Memory B cell (primary cell): ENCODE data around the gene SLC51B.
"Not testable (repeated sequence)": the region's sequence is repeated elsewhere in the genome, so short reads cannot be mapped to it uniquely, and the experiment has no call there.

Experiments
- ATAC-seq: fragments of 150-1000 bp; cut with Tn5 transposase; 2 replicates; pipeline ENCODE4 v1.10.0; 2021; ENCODE audit warnings: low read depth, mild to moderate bottlenecking, moderate library complexity
- DNase-seq, 2 donors: peaks; one replicate each; pipeline ENCODE4 v3.0.0; 2022; ENCODE audit warnings: low spot score in 2 of 2
- H3K27ac Mint-ChIP-seq: one replicate; pipeline ENCODE4 v1.8.0; 2022; ENCODE audit warnings: mild to moderate bottlenecking, moderate library complexity, mixed read lengths
- H3K27me3 Mint-ChIP-seq: one replicate; pipeline ENCODE4 v1.8.0; 2022; ENCODE audit warnings: mixed read lengths
- H3K36me3 Mint-ChIP-seq: one replicate; pipeline ENCODE4 v1.8.0; 2022; ENCODE audit warnings: mild to moderate bottlenecking, mixed read lengths
- H3K4me1 Mint-ChIP-seq: one replicate; pipeline ENCODE4 v1.8.0; 2022; ENCODE audit warnings: mixed read lengths
- H3K4me3 Mint-ChIP-seq: one replicate; pipeline ENCODE4 v1.8.0; 2022; ENCODE audit warnings: mild to moderate bottlenecking, moderate library complexity, mixed read lengths
- H3K9me3 Mint-ChIP-seq: one replicate; pipeline ENCODE4 v1.8.0; 2022; ENCODE audit warnings: mixed read lengths

The SLC51B gene

DNA sequence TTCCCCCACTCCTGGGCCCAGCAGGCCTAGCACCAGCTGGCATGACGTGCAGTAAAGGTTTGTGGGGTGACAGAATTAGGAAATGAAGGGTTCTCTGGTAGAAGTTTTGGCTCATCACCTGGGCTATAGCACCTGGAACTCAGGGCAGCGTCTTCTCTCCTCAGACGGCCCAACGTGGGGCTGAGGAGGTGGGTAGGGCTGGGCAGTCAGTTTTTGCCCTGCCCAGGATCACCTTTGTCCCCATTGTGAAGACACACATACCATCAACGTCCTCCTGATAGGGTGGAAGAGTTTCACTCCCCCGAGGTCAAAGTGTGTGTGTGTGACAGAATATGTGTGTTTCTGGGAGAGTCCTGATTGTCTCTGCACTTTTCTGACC lies 43.4 kb downstream of the SLC51B start:
- H3K27ac Mint-ChIP-seq = no peak overlapping the region
- H3K4me1 Mint-ChIP-seq = peaks cover 2% of the 10 kb centered on the region
- ATAC-seq = no peak
- no peaks in the 10 kb centered on the region for H3K9me3 Mint-ChIP-seq
- H3K4me3 Mint-ChIP-seq = no peak overlapping the region
- DNase-seq = no peak
- H3K36me3 Mint-ChIP-seq = no peaks in the 10 kb centered on the region
- H3K27me3 Mint-ChIP-seq = peaks cover 13% of the 10 kb centered on the region

DNA sequence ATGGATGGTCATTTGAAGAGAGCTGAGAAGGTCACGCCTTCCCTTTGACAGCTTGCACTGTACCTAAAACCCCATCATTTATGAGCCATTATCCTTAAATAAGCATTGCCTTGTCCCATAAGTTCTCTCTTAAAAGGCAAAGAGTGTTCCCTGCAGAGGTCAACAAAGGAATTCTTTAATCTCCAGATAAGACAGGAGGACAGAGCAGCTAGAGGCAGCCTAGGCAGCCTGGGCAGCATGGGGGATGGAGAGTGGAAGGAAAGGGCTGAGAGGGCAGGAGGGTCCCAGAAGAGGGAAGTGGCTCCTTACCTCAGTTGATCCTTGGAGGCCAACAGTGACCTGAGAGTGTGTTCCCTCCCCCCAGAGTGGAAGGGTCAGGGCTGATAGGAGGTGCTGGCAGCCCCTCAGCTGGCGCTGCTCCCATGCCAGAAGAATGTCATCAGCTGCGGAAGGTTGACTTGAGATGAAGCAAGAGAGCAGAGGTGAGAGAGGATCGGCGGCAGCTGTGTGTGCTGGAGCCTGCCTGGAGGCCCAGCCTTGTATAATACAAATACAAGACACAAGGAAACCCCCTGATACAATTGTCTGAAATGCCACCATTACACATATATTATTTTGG lies 44.1 kb downstream of the SLC51B start:
- no peaks in the 10 kb centered on the region for H3K9me3 Mint-ChIP-seq
- no peak for ATAC-seq
- peaks cover 2% of the 10 kb centered on the region for H3K4me1 Mint-ChIP-seq
- H3K4me3 Mint-ChIP-seq = no peak overlapping the region
- peaks cover 7% of the 10 kb centered on the region for H3K27me3 Mint-ChIP-seq
- no peak overlapping the region for H3K27ac Mint-ChIP-seq
- no peaks in the 10 kb centered on the region for H3K36me3 Mint-ChIP-seq
- no peak for DNase-seq

DNA sequence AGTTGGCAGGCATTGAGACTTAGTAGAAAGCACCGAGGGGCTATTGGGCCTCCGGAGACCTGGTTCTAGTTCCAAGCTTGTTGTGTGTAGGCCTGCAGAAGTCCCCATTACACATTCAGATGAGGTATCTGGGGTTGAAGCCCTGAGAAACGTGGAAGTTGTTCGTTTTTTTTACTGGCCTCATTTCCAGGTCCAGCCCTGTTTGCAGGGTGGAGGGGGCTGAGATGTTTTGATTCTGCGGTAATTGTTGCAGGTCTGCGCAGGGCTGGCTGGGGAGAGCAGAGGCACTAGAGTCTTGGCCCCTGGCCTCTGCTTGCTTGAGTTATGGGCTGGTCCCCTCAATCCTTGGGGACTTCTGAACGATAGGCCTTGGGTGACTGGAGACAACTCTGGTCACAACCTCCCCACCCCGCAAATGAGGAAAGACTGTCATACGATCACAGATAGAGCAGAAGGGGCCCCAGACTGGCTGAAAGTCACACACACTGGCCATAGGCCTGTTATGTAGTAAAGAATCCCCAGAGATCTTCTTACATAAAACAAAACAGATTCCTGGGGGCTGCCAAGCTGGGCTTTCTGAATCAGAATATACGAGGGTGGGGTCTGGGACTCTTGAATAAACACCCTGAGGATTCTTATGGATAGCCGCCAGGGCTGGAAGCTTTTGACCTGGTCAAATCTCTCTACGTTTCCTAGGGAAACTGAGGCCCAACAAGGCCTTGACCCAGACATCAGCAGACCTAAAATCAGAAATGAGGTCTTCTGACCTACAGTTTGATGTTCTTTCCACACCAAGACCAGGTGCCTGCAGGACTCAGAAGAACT lies 47.0 kb downstream of the SLC51B start:
- peaks cover 2% of the 10 kb centered on the region for H3K4me1 Mint-ChIP-seq
- no peak overlapping the region for H3K27ac Mint-ChIP-seq
- no peak for ATAC-seq
- no peaks in the 10 kb centered on the region for H3K9me3 Mint-ChIP-seq
- H3K36me3 Mint-ChIP-seq = no peaks in the 10 kb centered on the region
- H3K4me3 Mint-ChIP-seq = no peak overlapping the region
- DNase-seq = no peak
- H3K27me3 Mint-ChIP-seq = no peaks in the 10 kb centered on the region

DNA sequence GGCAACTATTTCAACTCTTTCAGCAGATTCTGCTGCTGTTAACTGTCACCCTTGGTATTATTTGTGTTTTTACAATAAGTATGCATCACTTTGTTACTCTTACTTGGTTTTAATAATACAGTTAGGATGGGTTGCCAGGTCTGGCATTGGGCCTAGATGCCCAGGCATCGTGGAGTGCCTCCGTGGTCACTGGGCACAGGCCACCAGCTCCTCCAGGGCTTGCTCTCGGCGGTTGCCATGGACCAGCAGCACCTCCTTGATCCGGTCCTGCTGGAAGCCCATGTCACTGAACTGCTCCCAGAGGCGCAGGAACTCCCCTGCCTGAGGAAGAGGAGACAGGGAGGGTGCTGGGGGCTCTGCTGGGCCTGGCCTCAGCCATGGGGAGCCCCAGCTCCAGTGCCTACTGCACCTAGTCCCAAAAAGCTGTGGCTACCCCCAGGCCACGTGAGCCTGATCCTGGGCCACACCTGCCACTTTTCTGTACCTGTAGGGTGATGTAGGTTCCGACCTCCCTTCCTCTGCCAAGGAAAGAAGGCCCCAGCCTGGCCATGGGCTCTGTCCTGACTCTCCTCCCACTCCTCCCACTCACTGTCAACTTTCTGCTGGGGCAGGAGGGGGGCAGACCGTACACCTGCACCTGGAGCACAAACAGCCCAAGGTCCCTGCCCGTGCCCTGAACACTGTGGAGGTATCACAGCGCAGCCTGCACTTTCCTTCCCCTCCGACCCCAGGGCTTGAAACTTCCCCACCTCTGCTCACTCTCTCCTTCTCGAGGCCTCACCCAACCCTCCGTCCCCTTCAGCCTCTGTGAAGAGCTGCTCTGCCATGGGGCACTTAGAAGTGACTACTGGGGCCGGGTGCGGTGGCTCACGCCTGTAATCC lies 48.0 kb downstream of the SLC51B start:
- peaks cover 3% of the 10 kb centered on the region for H3K36me3 Mint-ChIP-seq
- no peak overlapping the region for H3K4me3 Mint-ChIP-seq
- ATAC-seq (no peak), DNase-seq (no peak)
- H3K4me1 Mint-ChIP-seq = no peaks in the 10 kb centered on the region
- H3K27ac Mint-ChIP-seq = no peak overlapping the region
- H3K27me3 Mint-ChIP-seq = no peaks in the 10 kb centered on the region
- no peaks in the 10 kb centered on the region for H3K9me3 Mint-ChIP-seq

DNA sequence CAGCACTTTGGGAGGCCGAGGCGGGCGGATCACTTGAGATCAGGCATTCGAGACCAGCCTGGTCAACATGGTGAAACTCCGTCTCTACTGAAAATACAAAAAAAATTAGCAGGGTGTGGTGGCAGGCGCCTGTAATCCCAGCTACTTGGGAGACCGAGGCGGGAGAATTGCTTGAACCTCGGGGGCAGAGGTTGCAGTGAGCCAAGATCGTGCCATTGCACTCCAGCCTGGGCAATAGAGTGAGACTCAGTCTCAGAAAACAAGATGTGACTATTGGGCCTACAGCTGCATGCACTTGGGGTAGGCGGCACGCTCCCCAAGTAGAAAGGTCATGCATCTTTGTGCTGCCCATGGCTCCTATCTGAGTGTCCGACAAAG lies 48.6 kb downstream of the SLC51B start:
- not testable (repeated sequence) for H3K27me3 Mint-ChIP-seq, H3K36me3 Mint-ChIP-seq, DNase-seq, H3K4me1 Mint-ChIP-seq, H3K4me3 Mint-ChIP-seq, H3K27ac Mint-ChIP-seq, H3K9me3 Mint-ChIP-seq, ATAC-seq

DNA sequence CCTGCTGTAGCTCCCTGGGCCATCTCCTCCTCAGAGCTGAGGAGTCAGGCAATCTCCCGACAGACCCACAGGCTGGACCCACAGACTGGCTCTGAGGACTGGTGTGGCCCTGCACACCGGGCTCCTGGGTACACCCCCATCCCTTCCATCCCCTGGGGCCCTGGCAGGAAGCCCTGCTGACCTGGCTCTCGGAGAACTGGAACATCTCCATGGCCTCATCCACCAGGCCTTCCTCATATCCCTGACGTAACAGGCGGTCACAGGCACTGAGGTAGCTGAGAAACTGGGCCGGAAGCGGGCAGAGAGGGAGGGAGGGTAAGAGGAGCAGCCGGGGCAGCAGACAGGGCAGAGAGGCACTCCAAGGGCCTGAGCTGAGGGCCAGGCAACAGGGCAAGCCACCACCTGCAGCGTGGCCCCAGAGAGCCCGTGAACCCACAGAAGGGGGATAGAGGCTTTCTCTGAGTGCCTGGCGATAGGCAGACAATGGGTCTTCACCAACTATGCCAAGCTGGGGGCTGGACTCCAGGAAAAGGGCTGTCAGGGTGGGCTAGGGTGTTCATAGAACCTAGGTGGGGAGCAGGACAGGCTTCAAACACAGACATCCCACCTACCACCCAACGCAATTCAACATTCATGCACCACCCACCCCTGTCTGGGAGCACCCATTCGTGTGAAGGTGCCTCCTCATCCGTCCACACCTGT lies 49.3 kb downstream of the SLC51B start:
- Mint-ChIP-seq H3K9me3 (no peaks in the 10 kb centered on the region), H3K27me3 (no peaks in the 10 kb centered on the region), H3K4me1 (no peaks in the 10 kb centered on the region), H3K27ac (no peak overlapping the region), H3K4me3 (no peak overlapping the region), H3K36me3 (peaks cover 13% of the 10 kb centered on the region)
- ATAC-seq (no peak), DNase-seq (no peak)

DNA sequence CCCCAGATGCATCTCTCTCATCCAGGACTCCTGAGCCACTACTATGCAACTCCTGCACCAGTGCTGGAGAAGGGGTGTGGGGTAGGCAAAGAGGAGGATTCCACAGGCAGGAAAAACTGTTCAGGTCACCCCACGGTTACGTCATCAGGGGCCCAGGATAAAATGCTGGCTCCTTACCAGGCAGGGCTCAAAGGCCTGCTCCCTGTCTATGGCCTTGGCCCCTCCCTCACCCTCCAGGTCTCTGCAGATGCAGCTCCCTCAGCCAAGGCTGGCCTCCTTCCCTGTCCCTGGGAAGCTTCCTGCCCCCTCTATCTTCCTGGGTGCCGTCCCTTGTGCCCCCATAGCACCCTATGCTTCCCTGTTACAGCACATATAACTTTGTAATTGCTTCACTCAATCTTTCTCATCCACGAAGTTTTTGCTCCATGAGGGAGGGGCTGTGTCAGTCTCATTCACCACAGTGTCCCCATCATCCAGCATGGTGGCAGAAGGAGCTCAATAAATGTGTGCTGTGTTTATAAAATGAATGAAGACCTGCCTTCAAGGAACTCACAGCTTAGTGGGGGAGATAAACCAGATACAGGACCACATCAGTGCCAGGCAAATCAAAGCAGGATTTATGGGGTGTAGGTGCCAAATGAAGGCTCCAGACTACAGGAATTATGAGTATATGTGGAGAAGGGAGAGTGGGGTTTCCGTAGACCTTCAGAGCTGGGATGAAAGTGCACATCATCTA lies 50.0 kb downstream of the SLC51B start:
- H3K9me3 Mint-ChIP-seq = no peaks in the 10 kb centered on the region
- H3K27me3 Mint-ChIP-seq = no peaks in the 10 kb centered on the region
- ATAC-seq (no peak), DNase-seq (no peak)
- peaks cover 15% of the 10 kb centered on the region for H3K36me3 Mint-ChIP-seq
- H3K27ac Mint-ChIP-seq = peak overlapping the region; percentile 17
- H3K4me1 Mint-ChIP-seq = no peaks in the 10 kb centered on the region
- no peak overlapping the region for H3K4me3 Mint-ChIP-seq

DNA sequence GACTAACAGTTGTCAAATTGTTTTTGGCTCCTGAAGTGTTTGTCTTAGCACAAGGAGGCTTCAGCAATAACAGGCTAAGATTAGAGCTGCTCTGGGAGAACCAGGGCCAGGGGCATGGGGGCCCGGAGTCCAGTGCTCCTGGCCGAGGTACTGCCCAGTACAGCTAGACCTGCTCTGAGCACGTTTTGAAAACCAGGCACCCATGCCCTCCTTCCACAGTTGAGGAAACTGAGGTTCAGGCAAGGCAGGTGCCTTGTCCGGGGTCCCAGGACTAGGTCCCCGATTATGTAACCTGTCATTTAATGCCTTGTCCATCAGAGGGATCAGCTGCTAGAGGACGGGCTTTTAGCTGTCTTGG lies 50.5 kb downstream of the SLC51B start:
- no peaks in the 10 kb centered on the region for H3K9me3 Mint-ChIP-seq
- DNase-seq (no peak), ATAC-seq (no peak)
- no peak overlapping the region for H3K4me3 Mint-ChIP-seq
- H3K4me1 Mint-ChIP-seq = no peaks in the 10 kb centered on the region
- H3K27me3 Mint-ChIP-seq = no peaks in the 10 kb centered on the region
- H3K36me3 Mint-ChIP-seq = peaks cover 18% of the 10 kb centered on the region
- H3K27ac Mint-ChIP-seq = no peak overlapping the region

DNA sequence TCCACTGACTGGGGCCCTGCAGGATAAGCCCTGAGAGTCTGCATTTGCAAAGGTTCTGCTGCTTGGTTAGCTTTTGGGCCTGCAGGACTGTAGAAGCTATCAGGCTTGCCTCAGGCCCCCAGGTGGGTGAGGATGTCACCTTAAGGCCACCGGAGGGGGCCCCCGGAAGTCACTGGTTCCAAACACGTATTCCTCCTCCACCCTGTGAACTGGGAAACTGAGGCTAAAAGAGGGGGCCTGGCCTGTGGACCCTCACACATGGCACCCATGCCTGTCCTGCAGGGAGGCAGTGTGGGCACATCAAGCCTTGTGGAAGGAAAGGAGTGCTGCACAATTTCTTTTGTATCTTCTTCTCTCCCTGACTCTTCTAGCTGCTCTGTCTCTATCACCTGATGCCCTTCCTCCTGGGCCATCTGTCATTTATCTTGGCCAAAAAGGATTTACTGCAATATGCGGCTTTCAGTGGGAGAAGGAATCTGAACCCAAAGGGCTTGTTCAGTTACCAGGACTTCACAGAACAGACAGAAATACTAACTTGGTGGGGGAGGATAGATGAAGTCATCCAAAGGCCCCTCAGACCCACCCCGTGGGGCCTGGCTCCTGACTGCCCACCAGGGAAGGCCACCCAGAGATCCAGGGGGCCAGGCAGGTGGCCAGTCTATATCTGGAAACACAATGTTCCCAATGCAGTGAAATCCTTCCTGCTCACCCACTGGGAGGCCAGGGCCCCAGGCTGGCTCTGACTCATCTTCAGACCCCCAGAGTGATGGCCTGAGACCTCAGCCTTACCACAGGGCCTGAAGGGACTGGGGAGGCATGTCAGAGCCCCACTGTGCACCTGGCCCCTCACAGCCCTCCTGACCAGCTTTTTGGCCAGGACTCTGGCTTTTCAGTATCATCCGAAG lies 51.5 kb downstream of the SLC51B start:
- peaks cover 24% of the 10 kb centered on the region for H3K36me3 Mint-ChIP-seq
- no peak overlapping the region for H3K4me3 Mint-ChIP-seq
- ATAC-seq (no peak), DNase-seq (no peak)
- H3K27me3 Mint-ChIP-seq = no peaks in the 10 kb centered on the region
- H3K4me1 Mint-ChIP-seq = peaks cover 5% of the 10 kb centered on the region
- H3K27ac Mint-ChIP-seq = no peak overlapping the region
- H3K9me3 Mint-ChIP-seq = no peaks in the 10 kb centered on the region

DNA sequence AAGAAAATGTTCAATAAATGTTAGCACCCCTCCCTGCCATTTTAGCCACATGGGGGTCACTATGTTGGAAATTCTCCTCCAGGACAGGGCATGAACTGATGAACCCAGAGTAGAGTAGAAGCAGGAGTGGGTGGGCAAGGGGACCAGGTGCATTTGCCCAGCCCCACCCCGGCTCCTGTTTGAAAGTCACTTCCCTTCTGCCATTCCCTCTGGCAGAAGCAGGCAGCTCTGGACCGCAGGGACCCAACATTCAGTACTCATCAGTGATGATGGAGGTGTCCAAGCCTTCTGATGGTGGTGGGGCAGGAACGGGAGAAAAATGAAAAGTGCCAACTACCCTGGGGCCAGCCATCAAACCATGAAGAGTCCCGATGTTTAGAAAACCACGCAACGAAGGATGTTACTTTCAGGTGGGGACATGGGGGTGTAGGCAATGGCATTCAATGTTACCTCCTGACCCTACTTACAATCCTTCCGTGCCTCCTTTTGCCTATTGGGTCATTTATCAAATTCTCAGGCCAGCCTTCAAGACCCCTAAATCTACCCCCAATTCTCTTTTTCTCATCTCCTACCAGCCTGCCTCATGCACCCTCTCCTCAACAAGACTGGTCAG lies 52.6 kb downstream of the SLC51B start:
- peaks cover 25% of the 10 kb centered on the region for H3K36me3 Mint-ChIP-seq

DNA sequence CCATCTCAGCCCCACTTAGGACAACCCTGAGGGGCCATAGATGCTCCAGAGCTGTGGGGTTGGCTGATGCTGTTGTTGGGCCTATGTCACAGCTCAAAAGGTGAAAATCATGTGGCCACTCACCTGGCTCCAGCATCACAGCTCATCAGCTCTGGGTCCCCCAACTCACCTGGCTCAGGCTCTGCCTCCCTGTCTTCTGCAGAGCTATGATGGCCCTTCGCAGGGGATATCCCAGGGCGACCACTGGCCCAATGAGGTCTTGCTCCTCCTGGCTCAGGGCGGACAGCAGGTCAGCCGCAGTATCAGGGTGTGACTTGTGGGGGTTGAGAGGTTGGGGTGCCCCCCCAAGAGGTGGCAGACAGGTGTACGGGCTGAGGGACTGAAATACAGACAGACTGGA lies 54.1 kb downstream of the SLC51B start:
- H3K4me1 Mint-ChIP-seq = peaks cover 5% of the 10 kb centered on the region
- H3K36me3 Mint-ChIP-seq = peaks cover 30% of the 10 kb centered on the region
- no peaks in the 10 kb centered on the region for H3K27me3 Mint-ChIP-seq
- ATAC-seq (no peak), DNase-seq (no peak)
- no peaks in the 10 kb centered on the region for H3K9me3 Mint-ChIP-seq
- H3K27ac Mint-ChIP-seq = no peak overlapping the region
- no peak overlapping the region for H3K4me3 Mint-ChIP-seq

More for the DNA sequence above, 52.6 kb downstream of the SLC51B start:
- no peak for ATAC-seq
- peaks cover 5% of the 10 kb centered on the region for H3K4me1 Mint-ChIP-seq
- H3K27ac Mint-ChIP-seq = peak overlapping the region; percentile 43
- no peak for DNase-seq
- H3K4me3 Mint-ChIP-seq = no peak overlapping the region
- no peaks in the 10 kb centered on the region for H3K9me3 Mint-ChIP-seq
- no peaks in the 10 kb centered on the region for H3K27me3 Mint-ChIP-seq

DNA sequence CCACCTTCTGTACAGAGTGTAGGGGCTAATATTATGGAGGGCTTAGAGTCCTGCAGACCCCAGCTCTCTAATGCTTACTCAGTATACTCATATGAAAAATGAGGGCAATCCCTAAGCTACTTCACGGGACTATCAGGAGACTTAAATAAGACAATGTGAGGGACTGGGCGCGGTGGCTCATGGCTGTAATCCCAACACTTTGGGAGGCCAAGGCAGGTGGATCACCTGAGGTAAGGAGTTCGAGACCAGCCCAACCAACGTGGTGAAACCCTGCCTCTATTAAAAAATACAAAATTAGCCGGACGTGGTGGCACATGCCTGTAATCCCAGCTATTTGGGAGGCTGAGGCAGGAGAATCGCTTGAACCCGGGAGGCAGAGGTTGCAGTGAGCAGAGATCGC lies 54.6 kb downstream of the SLC51B start:
- not testable (repeated sequence) for H3K27me3 Mint-ChIP-seq, H3K9me3 Mint-ChIP-seq, ATAC-seq, H3K4me3 Mint-ChIP-seq, H3K4me1 Mint-ChIP-seq, DNase-seq, H3K27ac Mint-ChIP-seq
- peaks cover 30% of the 10 kb centered on the region for H3K36me3 Mint-ChIP-seq
